ENCODE data around the gene CPNE5.

Gene CPNE5

DNA sequence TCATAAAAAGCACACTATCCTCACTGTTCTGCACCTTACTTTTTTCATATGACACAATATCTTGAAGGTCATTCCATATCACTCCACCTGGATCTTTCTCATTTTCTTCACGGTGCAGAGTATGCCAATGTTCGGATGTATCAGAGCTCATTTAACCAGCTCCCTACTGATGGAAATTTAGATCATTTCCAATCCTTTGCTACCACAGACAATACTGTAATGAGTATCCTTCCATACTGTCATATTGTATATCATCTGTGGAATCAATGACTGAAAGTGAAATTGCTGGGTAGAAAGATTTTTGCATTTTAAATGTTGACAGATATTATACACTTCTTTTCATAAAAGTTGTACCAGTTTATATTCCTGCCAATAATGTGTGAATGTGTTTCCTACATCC lies 143.8 kb downstream of the CPNE5 start:
- no peak for DNase-seq

DNA sequence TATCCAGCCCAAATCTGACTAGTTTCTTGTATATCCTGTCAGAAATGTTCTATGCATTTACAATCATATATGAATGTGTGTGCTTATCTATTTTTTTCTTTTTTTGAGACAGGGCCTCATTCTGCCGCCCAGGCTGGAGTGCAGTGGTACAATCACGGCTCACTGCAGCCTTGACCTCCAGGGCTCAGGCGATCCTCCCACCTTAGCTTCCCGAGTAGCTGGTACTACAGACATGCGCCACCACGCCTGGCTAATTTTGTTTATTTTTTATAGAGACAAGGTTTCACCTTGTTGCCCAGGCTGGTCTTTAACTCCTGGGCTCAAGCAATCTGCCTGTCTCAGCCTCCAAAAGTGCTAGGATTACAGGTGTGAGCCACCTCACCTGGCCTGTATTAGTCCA lies 144.6 kb downstream of the CPNE5 start:
- DNase-seq: no peak

DNA sequence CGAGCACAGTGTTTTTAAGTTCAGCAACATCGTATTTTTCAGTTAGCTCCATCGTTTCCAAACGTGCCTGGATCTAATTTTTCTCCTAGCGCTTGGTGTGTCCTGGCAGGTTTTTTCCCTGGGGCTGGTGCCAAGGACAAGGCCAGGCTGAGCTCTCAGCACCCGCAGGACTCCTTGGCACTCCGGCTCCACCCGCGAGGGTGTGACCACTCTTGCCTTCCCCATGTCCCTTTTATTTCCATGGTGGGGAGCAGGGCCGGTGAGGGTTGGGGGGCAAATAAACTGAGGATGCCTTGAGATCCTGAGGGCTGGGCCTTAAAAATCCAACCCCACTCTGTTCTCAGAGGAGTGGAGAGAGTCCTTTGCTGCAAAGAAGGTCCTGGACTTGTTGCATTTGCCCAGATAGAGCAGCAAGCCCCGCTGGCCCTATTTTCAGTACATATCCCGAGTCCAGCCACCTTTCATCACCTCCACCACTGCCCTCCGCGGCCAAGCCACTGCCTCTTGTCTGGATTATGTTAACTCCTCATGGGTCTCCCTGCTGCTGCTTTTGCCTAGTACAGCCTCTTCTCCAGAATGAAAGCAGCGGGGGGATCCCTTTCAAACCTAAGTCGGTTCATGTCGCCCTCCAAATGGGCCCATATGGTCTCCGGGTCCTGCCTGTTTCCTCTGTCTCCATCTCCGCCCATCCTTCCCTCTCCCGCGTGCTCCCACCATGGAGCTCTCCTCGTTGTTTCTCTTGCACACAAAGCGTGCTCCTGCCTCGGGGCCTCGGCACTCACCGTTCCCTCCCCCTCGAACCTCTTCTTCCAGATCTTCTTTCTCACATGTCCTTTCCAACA lies 146.2 kb downstream of the CPNE5 start:
- no peak for DNase-seq

DNA sequence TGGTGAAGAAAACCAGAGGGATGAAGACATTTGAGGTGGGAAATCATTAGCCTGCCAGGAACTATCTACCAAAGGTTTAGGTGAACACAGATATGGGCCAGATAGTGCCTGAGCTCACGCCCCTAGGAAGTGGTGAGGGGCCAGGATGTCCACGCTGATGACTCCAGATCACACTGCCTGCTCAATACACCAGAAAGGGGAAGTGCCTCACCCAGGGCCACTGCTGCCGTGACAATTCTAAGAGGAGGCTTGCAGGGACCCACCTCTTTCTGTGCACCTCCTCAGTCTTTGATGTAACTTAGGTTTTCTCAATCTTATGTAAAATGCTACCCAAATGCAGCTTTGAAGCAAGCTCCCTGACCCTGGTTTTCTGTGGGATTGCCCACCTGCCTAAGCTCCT lies 147.0 kb downstream of the CPNE5 start:
- no peak for DNase-seq

DNA sequence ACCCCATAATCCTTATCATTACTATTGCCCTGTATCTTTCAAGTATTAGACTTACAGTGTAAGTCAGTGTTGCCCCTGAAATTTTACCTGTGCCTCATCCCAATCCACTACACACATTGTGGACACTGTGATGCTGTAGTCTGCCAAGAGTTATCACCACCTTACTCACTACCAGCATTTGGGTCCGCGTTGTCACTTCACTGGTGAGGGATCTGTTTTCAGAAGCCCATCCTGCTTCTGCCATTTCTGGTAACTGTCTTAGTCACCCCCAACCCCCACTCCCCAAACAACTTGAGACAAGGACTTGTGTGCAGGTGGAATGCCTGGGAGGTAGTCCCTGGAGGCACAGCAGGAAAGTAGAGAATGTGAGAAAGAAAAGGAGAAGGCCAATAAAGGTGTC lies 147.6 kb downstream of the CPNE5 start:
- no peak for DNase-seq

DNA sequence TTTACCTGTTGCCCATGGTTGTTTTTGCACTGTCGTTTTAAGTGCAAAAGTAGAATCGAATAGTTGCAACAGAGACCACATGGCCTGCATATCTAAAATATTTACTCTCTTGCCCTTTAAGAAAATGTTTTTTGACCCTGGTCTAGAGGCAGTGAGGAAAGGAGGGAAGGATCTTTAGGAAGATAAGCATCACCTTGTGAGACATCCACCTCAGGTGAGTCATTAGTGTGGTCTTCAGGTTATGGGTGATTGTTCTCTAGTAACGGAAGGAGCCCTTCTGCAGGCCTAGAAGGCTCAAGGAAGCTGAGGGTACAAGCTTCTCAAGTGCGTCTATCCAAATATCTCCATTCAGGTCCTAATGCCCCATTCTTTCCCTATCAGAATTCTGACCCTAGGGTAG lies 148.2 kb downstream of the CPNE5 start:
- no peak for DNase-seq
